Measurements from ENCODE around the gene ARHGAP19. TPM values are rescaled to one million over a fixed set of nuclear protein-coding genes. Genes with fewer than 3 reads are reported as not detected.

Gene ARHGAP19
- total RNA-seq, 1 donor from 2014 or later = 15.4 TPM

DNA sequence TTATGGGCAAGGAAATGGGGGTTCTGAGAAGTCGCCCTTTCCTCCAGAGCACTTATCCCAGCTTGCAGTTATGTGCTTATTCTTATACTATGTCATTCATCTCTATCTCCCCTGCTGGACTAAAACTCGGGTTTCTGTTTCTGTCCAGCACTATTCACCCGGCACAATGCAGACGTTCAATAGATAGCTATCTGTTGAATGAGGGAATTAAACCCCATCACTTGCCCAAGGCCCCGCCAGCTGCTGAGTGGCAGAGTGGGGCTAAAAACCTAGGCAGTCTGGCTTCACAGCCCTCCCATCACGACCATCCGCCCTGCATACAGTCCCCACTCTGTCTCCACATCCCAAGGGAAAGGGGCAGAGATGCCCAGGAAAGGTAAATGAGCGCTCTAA lies 112.1 kb downstream of the ARHGAP19 start:
- H3K27ac ChIP-seq = no peak overlapping the region
- ATAC-seq = no peak
- H3K36me3 ChIP-seq = no peaks in the 10 kb centered on the region
- H3K27me3 ChIP-seq (ENCODE audit: low read depth) = peaks cover 61% of the 10 kb centered on the region
- intact Hi-C loops (cut with DNase I) = no loop called here
- H3K4me1 ChIP-seq = peaks cover 3% of the 10 kb centered on the region
- H3K4me3 ChIP-seq = no peak overlapping the region
- DNase-seq = no peak
- no peaks in the 10 kb centered on the region for H3K9me3 ChIP-seq
- TF ChIP-seq, protein P1, sequence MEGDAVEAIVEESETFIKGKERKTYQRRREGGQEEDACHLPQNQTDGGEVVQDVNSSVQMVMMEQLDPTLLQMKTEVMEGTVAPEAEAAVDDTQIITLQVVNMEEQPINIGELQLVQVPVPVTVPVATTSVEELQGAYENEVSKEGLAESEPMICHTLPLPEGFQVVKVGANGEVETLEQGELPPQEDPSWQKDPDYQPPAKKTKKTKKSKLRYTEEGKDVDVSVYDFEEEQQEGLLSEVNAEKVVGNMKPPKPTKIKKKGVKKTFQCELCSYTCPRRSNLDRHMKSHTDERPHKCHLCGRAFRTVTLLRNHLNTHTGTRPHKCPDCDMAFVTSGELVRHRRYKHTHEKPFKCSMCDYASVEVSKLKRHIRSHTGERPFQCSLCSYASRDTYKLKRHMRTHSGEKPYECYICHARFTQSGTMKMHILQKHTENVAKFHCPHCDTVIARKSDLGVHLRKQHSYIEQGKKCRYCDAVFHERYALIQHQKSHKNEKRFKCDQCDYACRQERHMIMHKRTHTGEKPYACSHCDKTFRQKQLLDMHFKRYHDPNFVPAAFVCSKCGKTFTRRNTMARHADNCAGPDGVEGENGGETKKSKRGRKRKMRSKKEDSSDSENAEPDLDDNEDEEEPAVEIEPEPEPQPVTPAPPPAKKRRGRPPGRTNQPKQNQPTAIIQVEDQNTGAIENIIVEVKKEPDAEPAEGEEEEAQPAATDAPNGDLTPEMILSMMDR (IDR thresholded peaks at IDR 0.05) = no peak

DNA sequence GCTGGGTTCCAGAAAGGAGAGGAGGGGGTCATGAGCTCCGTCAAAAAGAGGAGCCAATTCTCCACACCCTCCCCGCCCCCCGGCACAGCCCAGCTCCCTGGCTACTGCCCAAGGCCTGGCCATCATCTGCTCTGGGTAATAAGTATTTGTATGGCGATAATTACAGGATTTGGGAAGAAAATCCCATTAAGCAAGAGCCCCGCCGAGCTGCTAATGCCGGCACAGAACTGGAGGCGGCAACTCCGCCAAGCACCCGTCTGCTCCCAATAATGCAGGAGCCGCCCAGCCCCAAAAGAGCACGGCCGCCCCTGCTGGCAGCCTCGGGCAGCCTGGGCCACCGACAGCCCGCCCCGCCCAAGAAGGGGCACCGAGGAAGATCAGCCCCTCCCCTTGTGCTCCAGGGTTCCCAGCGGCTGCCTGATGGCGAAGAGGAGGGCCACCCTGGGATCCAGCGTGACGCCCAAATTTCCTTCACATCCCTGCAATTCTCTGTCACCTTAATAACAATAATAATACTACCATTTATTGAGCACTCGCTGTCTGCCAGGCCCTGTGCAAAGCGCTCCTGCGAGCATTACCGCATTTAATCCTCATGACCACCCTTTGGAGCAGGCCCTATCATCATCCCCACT lies 112.6 kb downstream of the ARHGAP19 start:
- Histone ChIP-seq H3K36me3 (no peaks in the 10 kb centered on the region), H3K27ac (no peak overlapping the region), H3K4me3 (no peak overlapping the region), H3K9me3 (no peaks in the 10 kb centered on the region), H3K4me1 (no peaks in the 10 kb centered on the region), H3K27me3 (ENCODE audit: low read depth) (peaks cover 56% of the 10 kb centered on the region)
- TF ChIP-seq, protein P1 (IDR thresholded peaks at IDR 0.05) = peak; percentile 11
- no peak for DNase-seq
- no peak for ATAC-seq
- intact Hi-C loops (cut with DNase I) = no loop called here

GRCh38 chr10:97179311-97179710 lies 113.1 kb downstream of the ARHGAP19 start:
- Histone ChIP-seq H3K9me3 (no peaks in the 10 kb centered on the region), H3K4me1 (no peaks in the 10 kb centered on the region), H3K4me3 (no peak overlapping the region), H3K27me3 (ENCODE audit: low read depth) (peaks cover 50% of the 10 kb centered on the region), H3K27ac (no peak overlapping the region), H3K36me3 (no peaks in the 10 kb centered on the region)
- intact Hi-C loops (cut with DNase I) = no loop called here
- ATAC-seq = no peak
- TF ChIP-seq, protein P1 (IDR thresholded peaks at IDR 0.05) = no peak
- no peak for DNase-seq

GRCh38 chr10:97178074-97178473 lies 114.4 kb downstream of the ARHGAP19 start:
- TF ChIP-seq, protein P1 (IDR thresholded peaks at IDR 0.05) = no peak
- peaks cover 40% of the 10 kb centered on the region for H3K27me3 ChIP-seq (ENCODE audit: low read depth)
- no peak for DNase-seq
- H3K9me3 ChIP-seq = no peaks in the 10 kb centered on the region
- H3K4me1 ChIP-seq = no peaks in the 10 kb centered on the region
- H3K4me3 ChIP-seq = no peak overlapping the region
- no peaks in the 10 kb centered on the region for H3K36me3 ChIP-seq
- no peak overlapping the region for H3K27ac ChIP-seq
- intact Hi-C loops (cut with DNase I) = no loop called here
- no peak for ATAC-seq

DNA sequence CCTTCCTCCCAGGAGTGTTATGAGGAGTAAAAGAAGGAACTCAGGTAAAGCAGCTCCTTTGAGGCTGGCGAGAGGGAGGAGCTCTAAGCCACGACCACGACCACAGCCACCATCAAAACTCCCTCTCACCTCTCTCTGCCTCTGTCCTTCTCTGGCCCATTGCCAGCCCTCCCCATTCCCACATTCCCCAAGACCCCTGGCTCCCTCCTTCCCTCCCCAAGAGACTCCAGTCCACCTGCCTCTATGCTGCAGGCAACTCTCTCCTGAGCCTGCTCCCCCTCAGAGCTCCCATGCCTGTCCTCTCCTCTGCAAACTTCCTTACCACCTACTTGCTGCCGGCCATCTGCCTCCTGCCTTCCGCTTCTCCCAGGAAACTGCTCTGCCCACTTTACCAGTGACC lies 116.2 kb downstream of the ARHGAP19 start:
- Histone ChIP-seq H3K9me3 (no peaks in the 10 kb centered on the region), H3K4me3 (no peak overlapping the region), H3K27me3 (ENCODE audit: low read depth) (peaks cover 36% of the 10 kb centered on the region), H3K27ac (no peak overlapping the region), H3K36me3 (no peaks in the 10 kb centered on the region), H3K4me1 (no peaks in the 10 kb centered on the region)
- TF ChIP-seq, protein P1 (IDR thresholded peaks at IDR 0.05) = no peak
- no peak for ATAC-seq
- intact Hi-C loops (cut with DNase I) = no loop called here
- DNase-seq = no peak
